ENCODE measurements around the gene OR2F1.
"Not testable (repeated sequence)": the region's sequence is repeated elsewhere in the genome, so short reads cannot be mapped to it uniquely, and the experiment has no call there.

Gene OR2F1

GRCh38 chr7:144010821-144011220 lies 56.2 kb downstream of the OR2F1 start:
- DNase-seq = not testable (repeated sequence)

GRCh38 chr7:144011458-144012230 lies 57.0 kb downstream of the OR2F1 start:
- no peak for DNase-seq

Data from GOT3 (cell line).